ENCODE results near the gene CTBS.
"Not testable (repeated sequence)": the region's sequence is repeated elsewhere in the genome, so short reads cannot be mapped to it uniquely, and the experiment has no call there.

Gene CTBS

DNA sequence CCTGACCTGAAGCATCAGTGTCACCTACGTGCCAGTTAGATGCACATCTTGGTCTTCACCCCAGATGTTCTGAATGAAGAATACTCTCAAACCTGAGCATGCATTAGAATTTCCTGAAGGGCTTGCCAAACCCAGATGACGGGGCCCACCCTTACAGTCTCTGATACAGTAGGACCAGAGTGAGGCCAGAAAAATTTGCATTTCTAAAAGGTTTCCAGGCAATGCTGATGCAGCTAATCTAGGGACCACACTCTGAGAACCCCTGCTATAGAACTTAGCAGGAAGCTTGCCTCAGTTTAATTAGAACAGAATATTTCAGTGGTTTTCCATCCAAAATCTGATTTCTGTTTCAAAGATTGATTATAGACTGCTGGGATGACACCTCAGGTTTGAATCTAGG, 9.9 kb upstream of the CTBS start:
- DNase-seq = no peak

DNA sequence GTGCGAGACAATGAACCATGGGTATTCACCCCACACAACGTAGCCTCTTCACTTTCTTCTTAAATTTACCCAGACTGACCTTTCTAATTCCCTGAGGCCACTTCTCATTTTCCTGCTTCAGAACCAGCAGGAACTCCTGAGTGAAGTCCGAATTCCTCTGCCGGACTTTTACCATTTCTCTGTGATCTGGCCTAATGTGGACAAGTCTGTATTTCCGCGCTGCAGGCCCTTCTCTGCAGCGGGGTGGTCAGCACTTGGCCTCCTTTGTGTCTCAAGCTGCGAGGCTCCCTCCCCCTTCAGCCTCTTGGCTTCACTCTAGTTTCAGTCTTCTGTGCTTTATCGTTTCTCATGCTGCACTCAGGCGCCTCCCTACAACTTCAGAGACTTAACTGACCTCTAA, 9.4 kb upstream of the CTBS start:
- DNase-seq = no peak

DNA sequence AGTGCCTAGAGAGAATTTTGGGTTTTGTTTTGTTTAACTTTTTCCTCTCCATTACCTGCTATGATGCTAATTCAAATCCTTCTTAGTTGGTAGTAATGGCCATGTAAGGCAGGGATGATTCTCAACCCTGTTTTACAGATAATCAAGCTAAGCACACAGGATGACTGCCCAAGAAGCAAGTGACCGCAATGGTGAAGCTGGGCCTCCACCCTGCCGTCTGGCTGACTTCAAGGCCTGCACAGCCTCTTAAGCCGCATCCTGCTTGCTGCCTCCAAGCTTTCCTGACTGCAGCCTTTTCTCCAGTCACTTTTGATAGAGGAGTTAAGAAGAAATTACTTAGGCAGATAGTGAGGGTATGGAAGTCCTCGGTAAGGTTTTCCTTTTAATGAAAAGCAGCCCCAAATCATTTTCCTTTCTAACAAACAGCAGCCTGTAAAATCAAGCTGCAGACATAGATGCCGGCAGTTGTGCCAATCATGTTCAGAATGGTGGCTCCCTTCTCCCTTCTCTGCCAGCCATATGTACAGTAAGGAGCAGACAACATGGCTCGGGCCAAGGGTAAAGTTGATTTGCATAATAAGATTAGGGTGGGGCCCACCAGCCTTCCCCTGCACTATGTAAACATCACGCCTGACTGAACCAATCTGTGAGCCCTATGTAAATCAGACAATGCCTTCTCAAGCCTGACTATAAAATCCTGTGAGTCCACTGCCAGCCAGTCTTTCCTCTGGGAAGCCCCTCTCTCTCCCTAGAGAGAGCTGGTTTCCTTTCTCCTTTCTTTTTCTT, 8.8 kb upstream of the CTBS start:
- DNase-seq = no peak

DNA sequence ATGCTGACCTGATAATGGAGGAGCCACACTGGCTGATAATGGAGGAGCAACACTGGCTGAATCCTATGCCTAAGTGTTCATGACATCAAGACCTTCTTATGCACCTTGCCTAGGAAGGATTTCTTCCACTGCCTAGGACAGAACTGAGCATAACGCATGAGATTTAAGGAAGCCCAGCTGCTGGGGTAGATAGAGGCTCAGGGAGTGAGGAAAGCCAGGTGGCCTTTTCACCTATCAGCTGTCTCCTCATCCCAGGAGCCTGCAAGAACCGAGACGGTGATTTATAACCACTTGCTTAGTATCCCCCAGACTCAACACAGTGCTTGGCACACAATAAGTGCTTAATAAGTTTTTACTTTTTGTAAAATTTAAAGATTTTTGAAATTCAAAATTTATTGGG, 7.4 kb upstream of the CTBS start:
- no peak for DNase-seq

DNA sequence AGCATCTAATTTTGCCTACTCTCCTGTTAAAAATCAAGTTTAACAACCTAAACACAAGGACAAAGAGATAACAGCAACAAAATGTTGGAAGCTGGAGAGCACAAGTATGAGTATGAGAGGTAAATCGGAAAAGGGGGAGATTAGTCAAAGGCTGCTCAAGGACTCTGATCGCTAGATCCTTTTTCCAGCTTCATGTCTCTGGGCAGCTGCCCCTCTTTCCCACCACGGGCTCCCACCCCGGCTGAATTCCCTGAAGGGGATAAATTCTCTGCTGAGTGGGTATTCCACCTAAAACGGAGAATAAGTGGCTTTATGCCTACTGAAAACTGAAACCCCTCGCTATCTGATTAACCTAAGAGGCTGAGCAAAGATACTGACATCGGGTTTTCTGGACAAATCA, 696 bp upstream of the CTBS start:
- DNase-seq = no peak

DNA sequence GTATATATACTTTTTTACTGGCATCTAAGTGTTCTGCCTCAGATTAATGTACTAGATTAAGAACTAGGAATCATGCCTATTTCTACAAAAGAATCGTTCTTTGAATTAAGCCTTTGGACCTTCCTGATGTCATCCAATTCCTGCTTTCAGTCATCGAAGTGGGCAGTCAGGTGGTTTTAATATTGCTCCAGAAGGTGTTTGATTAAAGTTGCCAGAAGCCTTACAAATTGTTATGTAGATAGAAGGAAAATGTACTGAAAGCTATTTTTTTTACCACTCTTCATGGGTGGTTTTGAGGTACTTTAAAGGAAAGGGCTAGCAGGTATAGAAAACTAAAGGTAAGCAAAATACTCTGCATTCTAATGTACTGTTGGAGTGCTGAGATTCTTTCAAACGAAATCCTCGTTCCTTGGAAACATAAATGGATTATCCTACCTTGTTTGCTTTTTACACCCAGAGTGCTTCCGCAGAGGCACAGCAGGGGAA, 716 bp downstream of the CTBS start:
- no peak for DNase-seq

DNA sequence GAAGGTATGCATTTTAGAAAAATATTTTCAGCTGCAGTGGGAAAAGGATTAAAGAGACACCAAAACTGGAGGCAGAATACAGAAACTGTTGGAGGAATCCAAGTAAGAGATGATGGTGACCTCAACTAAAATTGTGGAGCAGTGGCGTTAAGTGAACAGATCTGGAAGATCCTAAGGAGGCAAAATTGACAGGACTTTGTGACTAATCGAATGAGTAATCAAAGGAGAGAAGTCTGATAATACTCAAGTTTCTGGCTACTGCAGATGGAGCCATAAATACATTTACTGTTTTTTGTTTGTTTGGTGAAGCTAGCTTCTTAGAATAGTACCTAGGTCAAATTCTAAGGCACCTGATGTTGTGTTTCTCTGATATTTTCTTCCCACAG, 3.1 kb downstream of the CTBS start:
- no peak for DNase-seq

DNA sequence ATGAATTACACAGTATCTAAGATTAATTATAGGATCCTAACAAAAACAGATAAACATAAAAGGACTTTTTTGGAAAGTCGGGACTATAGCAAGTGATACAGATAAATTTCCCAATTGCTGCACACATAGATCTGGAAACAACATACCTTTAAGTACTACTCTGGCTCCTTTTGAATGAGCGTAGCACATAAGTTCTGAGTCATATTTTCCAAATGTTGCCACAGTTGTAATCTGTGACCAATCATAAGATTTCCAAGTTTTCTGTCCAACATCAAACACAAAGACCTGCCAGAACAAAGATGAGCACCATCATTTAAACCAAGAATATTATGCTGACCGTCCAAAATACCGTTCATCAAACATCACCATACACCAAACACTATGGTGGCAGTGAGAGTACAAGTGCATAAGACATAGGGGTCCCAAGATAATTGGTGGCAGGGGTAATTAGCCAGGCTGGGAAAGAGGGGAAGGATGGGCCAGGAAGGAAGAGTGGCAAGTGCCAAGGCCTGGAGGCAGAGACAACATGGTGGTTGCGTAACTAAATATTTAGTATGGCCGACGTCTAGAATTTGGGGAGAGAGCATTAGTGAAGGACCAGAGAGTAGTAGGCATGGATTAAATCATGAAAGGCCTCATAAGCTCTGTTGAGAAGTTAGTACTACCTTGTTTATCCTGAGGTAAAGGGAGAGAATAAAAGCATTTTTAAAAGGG, 3.6 kb downstream of the CTBS start:
- DNase-seq = no peak

DNA sequence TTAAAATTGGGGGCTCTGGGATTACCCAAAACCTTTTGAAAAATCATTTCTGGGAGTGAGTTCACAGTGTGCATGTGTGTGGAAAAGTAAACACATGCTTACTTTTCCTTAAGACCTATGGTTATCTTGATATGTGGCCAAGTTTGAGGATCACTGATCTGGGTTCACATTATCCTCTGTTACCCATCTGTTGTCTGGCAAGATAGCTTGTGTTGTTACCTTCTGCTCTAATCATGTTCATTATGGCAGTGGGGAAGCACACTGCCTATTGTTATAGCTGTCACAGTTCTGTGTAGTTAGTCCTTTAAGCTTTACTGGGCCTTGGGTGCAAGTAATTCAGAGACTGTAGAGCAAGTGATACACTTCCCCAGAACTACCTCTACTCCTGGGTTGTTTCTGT, 5.0 kb downstream of the CTBS start:
- DNase-seq = no peak

DNA sequence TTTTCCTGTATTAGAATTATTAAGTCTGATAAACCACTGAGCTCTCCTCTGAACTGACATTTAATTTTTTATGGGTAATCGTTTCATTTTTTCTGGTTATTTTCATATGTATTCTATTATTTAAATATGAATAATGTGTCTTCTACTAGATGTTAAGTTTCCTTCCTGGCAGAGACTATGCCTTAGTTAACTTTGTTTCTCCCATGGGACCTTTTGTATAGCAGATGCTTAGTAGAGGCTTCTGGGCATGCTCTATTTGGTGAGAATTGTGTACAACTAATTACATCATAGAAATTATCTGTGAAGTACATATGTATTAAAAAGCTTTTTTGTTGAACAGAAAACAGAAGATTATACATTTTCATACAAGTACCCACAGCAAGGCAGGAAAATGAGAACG, 23.4 kb downstream of the CTBS start:
- DNase-seq = no peak

DNA sequence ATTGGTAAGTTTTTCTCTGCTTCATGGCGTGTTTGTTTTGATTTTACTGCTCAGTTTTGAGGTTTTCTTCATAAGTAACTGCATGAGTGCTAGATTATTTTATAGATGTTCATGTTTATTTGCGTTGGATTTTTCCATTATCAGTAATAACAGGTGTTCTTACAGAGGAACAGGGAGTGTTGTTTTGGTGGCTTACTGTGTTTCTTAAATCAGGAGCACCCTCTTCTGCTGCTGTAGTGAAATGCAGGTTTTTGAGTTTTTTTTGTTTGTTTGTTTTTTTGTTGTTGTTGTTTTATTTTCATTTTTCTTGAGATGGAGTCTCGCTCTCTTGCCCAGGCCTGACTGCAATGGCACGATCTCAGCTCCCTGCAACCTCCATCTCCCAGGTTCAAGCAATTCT, 32.6 kb downstream of the CTBS start:
- DNase-seq = no peak

DNA sequence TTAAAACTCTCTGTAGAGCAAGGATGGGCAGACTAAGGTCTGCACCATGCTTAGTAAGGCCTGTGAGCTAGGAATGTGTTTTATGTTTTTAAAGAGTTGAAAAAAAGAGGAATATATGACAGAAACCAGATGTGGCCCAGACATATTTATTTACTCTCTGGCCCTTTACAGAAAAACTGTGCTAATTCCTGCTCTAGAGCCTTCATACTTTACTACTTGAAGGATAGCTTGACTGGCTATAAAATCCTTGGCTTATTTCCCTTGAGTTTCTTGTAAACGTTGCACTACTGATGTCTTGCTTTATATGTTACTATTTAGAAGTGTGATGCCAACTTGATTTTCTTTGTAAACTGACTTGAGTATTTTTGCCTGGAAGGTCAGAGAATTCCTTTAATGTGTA, 33.5 kb downstream of the CTBS start:
- no peak for DNase-seq

DNA sequence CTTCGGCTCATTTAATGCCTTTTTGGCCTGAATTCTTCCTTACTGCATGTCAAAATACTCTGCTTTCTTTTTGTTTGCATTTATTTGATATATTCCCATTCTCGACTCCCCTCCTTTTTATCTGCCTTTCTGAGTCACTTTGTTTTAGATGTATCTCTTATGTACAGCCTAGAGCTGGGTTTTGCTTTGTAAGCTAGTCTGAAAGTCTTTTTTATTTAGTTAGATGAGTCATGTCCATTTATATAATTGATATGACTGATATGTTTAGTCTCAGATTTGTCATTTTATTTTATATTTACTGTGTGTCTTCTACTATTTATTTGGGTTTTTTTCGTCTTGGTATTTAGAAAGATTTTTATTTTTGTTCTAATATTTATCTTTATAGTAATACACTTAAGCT, 34.3 kb downstream of the CTBS start:
- no peak for DNase-seq

DNA sequence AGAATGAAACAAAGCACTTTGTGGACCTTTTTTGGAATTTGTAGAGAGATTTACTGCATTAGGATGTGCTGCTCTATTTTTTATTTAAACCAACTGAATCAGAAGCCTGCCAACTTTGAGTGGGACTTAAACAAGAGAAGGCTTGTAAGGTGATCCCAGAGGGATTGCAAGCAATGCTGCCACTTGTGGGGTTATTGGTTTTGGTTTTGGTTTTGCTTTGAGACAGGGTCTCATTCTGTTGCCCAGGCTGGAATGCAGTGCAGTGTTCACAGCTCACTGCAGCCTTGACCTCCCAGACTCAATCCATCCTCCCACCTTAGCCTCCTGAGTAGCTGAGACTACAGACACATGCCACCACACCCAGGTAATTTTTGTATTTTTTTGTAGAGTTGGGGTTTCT, 35.6 kb downstream of the CTBS start:
- DNase-seq = no peak

DNA sequence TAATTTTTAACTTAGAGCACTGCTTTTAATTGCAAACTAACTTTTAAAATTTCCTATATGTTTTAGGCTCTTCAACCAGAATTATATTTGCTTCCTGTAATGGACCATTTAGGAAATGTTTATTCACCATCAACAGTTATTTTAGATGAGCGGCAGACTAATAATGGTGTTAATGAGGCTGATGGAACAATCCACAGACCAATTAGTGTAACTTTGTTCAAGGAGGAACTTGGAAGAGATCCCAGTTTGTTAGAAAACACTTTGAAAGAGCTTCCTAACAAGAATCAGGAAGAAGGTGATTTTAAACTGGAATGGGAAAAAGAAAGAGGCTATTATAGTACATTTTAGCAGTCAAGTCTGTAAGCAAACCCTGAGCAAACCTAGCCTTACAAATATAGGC, 48.5 kb downstream of the CTBS start:
- DNase-seq = no peak

DNA sequence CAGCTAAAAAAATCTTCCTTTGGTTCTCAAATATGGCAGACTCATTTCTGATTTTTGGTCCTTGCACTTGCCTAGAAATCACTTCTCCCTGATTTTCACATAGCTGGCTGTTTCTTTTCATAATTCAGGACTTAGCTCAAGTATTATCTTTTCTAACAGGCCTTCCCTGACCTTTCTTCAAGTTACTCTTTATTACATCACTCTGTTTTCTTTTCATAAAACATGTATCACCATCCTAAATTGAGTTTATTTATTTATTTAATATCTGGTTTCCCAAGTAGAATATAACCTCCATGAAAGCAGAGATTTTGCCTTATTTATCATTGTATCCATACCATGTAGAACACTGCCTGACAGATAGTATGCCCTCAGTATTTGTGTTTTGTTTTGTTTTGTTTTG, 49.6 kb downstream of the CTBS start:
- DNase-seq = no peak

DNA sequence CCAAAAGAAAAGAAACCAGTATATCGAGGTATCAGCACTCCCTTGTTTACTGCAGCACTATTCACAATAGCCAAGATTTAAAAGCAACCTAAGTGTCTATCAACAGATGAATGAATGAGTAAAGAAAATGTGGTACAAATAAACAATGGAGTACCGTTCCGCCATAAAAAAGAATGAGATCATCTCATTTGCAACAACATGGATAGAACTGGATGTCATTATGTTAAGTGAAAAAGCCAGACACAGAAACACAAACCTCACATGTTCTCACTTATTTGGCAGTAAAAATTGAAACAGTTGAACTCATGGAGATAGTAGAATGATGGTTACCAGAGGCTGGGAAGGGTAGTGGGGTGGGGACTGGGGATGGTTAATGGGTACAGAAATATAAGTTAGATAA, 63.6 kb downstream of the CTBS start:
- DNase-seq = no peak

DNA sequence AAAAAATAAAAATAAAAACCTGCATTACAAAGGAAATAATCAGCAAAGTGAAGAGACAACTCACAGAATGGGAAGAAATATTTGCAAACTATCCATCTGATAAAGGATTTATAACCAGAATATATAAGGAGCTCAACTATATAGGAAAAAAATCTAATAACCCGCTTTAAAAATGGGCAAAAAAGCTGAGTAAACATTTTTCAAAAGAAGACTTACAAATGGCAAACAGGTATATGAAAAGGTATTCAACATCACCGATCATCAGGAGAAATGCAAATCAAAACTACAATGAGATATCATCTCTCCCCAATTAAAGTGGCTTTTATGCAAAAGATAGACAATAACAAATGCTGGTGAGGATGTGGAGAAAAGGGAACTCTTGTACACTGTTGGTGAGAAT, 64.1 kb downstream of the CTBS start:
- DNase-seq = no peak

DNA sequence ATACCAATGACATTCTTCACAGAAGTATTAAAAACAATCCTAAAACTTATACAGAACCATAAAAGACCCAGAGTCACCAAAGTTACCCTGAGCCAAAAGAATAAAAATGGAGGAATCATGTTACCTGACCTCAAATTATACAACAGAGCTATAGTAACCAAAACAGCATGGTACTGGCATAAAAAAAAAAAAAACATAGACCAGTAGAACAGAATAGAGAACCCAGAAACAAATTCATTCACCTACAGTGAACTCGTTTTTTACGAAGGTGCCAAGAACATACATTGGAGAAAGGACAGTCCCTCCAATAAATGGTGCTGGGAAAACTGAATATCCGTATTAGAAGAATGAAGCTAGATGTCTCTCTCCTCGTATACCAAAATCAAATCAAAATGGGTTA, 65.2 kb downstream of the CTBS start:
- DNase-seq = no peak

DNA sequence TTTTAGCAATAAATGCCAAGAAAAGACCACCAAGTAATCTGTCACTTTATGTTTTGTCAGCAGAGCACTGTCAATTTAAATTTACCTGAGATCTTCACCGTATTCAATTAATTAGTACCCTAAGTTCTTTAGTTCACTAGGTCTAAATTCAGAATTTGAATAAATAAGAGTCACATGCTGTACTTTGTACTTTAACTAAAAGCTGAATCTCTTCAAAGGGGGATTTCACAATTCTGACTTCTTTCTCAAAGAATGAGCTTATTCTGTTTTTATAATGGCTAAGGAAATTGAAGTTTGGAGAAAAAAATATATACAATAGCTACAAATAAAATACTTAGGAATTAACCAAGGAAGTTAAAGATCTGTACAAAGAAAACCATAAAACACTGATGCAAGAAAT, 65.7 kb downstream of the CTBS start:
- DNase-seq = no peak

DNA sequence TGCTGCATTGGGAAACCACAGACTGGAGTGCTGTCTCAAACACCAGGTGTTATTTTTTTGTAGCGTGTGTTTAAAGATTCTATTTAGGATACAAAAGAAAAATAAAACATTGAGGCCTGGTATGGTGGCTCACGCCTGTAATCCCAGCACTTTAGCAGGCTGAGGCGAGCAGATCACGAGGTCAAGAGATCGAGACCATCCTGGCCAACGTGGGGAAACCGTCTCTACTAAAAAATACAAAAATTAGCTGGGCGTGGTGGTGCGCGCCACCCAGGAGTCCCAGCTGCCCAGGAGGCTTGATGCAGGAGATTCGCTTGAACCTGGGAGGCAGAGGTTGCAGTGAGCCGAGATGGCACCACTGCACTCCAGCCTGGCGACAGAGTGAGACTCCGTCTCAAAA, 66.4 kb downstream of the CTBS start:
- not testable (repeated sequence) for DNase-seq

DNA sequence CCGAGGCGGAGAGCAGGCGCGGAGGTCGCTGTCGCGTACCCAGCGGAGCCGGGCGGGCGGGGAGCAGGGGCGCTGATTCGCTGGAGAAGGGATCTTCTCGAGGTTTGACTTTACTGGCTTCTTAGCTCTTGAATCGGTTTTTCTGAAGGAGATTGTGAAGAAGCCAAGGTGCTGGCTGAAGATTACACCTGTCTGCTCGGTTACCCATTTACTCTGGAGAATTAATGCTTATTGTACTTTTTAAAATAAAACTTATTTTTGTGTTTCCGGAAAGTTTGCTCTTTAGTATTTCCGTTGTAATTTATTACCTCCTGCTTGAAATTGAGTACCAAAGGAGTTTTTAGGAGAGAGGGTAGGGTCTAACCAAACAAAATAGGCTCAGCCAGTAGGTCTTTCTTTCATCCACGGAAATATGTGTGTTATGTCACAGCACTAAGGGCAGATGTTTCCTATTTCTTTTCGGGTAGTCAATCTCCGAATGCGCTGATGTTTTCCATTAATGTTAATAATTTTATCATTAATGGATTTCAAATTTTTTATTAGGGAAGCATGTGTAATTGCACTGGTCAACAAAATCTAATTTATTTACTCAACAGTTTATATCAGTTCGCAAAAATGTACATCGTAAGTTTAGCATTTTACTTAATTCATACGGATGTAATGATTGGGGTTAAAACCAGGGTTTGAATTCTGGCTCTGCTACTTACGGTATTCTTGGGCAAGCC, 67.3 kb downstream of the CTBS start:
- DNase-seq = no peak

DNA sequence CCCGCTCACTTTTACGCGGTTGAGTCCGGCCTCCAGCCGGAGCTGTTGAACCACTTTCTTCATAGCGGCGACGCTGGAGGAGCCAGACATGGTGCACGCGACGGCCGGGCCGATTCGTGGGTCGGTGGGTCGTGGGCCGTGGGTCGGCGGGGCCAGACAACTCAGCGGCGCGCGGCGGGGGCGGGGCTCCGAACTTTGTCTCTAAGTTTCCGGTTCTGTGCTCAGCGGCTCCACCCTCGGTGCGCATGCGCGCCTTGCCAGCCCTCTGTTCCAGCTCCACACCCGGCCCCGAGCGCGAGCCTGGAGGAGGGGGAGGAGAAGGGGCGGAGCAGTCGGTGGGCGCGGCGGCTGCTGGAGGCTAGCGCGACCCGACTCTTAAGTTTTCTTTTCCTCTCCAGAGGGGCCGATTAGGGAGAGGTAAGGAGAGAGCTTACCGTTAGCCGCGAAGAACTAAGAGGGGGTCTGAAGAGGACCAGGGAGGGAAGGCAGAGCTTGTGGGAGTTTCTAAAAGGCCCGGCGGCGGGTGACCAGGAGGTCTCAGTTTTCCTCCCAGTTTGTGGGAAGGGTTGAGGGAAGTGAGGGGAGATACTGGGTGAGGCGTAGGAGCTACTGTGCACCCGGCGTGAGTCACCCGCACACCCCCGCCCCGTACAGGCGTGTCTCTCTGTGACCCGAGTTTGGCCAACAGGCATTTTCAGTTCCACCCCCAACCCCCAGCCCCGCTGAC, 68.1 kb downstream of the CTBS start, which contains the start of the genes GNG5 and SPATA1:
Gene GNG5 (minus strand): TSS at position 580 of the 727 bp plus-strand sequence. CDS start 490 bp downstream, at position 90.
Gene SPATA1 (plus strand): TSS at position 385 of the 727 bp plus-strand sequence. CDS start 9,974 bp downstream, outside the sequence.
- DNase-seq = peak; percentile 92 to 96 (median 94)
